CD4-positive, alpha-beta T cell treated with Interleukin-6 for 4 hours (primary cell): ENCODE measurements around the gene CBY2.
"Not testable (repeated sequence)": the region's sequence is repeated elsewhere in the genome, so short reads cannot be mapped to it uniquely, and the experiment has no call there.

ENCODE experiments used
- DNase-seq: peaks from one replicate; pipeline ENCODE4 v3.0.0-alpha.2; 2020; ENCODE audit warnings: mixed read lengths

Gene CBY2, protein sequence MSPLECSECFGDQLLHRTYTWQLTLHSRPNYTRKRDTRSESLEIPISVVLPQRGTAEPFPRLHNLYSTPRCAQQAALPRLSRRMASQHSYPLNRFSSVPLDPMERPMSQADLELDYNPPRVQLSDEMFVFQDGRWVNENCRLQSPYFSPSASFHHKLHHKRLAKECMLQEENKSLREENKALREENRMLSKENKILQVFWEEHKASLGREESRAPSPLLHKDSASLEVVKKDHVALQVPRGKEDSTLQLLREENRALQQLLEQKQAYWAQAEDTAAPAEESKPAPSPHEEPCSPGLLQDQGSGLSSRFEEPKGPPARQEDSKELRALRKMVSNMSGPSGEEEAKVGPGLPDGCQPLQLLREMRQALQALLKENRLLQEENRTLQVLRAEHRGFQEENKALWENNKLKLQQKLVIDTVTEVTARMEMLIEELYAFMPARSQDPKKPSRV

GRCh38 chr13:45702088-45702487, at the start of gene CBY2:
Gene CBY2 (plus strand): TSS chr13:45702320. CDS start chr13:45702391, 71 bp downstream.
- no peak for DNase-seq

DNA sequence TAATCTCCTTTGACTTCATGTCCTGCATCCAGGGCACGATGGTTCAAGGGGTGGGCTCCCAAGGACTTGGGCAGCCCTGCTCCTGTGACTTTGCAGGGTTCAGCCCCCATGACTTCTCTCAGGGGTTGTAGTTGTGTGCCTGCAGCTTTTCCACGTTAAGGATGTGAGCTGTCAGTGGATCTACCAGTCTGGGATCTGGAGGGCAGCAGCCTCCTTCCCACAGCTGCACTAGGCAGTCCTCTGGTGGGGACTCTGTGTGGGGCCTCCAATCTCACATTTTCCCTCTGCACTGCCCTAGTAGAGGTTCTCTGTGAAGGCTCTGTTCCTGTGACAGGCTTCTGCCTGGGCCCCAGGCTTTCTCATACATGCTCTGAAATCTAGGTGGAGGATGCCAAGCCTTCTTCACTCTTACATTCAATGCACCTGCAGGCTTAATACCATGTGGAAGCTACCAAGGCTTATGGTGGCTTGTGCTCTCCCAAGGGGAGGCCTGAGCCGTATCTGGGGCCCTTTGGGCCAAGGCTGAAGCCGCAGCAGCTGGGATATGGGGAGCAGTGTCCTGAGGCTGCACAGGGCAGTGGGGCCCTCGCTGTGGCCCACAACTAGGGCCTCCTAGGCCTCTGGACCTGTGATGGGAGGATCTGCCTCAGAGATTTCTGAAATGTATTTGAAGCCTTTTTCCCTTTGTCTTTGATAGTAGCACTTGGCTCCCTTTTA, 47.3 kb upstream of the CBY2 start:
- no peak for DNase-seq

DNA sequence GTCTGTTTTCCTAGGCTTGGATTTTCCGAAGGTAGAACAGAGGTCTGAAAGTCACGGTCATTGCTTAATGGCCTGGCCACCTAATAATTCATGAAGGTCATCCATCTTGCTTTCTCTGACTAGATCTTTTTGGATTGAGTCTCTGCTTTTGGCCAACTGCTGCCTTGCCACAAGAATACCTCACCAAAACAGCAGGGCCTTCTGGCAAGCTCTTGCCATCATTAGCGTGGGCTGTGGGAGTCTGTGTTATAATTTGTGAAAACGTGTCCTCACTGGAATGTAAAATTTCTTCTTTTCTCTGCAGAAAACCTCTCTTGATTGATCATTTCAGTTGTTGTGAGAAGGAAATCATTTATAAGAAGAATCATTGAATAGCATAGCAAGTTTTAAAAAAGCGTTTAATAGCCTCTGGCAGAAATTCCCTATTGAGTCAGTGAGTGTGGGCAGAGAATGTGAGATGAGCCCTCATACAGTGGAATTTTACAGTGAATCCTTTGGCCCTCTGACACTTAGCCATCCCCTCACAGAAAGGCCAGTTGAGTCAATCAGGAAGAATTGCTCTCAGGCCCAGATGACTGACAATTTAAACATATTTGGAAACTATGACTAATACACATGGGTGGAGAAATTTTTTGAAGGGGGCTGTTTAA, 43.4 kb upstream of the CBY2 start:
- no peak for DNase-seq

- no peak for DNase-seq
Measured at GRCh38 chr13:45659536-45659935, 42.6 kb upstream of the CBY2 start.

- DNase-seq, result not testable (repeated sequence)
Measured at GRCh38 chr13:45660458-45660857, 41.7 kb upstream of the CBY2 start.

- no peak for DNase-seq
Measured at GRCh38 chr13:45662162-45662561, 40.0 kb upstream of the CBY2 start.

GRCh38 chr13:45662903-45663302, 39.2 kb upstream of the CBY2 start:
- not testable (repeated sequence) for DNase-seq

- DNase-seq, result not testable (repeated sequence)
Measured at GRCh38 chr13:45669626-45670025, 32.5 kb upstream of the CBY2 start.

- no peak for DNase-seq
Measured at GRCh38 chr13:45670189-45670885, 31.8 kb upstream of the CBY2 start.

- no peak for DNase-seq
Measured at GRCh38 chr13:45674908-45675307, 27.2 kb upstream of the CBY2 start.

GRCh38 chr13:45678282-45678681, 23.8 kb upstream of the CBY2 start:
- no peak for DNase-seq

DNA sequence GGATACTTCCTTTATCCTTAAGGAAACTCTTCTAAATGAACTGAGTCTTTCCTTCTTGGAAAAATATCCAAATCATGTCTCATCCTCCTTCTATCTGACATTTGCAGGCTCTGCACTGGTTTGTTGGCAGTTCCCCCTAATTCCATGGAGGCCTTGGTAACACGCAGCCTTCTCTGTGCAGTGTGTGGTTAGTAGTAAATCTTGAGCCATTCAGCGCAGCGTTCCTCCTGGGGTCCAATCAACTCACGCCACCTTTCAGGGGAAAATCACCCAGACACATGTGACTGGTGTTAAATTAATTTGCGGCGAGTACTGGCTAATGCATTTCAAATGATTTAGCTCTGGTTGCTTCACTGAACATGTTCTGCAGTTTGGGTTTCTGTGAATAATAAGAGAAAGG, 21.0 kb upstream of the CBY2 start:
- no peak for DNase-seq

- no peak for DNase-seq
Measured at GRCh38 chr13:45682494-45683008, 19.6 kb upstream of the CBY2 start.

DNA sequence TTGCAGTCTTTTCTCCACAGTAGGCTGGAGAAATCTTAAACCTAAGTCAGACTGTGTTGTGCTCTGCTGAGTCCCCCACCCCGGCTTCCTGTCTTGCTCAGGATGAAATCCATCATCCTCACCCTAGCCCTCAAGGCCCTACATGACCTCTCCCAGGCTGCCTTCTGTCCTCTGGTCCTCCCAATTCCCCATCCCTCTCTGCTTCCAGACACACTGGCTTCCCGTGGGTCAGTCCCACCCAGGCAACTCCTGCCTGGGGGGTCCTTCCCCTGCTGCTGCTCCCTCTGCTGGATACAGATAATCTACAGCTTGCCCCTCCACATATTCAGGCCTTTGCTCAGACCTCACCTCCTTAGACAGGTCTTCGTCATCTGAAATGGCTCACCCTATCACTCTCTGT, 18.4 kb upstream of the CBY2 start:
- no peak for DNase-seq

DNA sequence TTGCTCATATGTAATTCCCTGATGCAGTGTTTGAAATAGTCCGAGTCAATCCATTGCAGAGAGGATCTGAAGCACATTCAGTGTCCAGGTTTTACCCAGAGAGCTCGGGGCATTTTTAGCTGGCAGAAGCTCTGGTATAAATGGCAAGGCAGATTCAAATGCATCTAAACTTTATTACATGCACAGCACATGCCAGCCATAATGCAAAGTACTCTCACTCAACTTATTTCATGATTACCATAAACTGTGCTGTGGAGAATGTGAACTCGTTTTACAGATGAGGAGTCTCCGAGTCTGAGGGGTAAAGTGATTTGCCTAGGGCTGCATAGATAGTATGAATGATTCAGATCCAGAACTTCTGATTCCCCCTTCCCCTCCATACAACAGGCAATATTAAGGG, 13.5 kb upstream of the CBY2 start:
- DNase-seq, result no peak

- DNase-seq, result no peak
Measured at GRCh38 chr13:45690636-45691035, 11.5 kb upstream of the CBY2 start.

DNA sequence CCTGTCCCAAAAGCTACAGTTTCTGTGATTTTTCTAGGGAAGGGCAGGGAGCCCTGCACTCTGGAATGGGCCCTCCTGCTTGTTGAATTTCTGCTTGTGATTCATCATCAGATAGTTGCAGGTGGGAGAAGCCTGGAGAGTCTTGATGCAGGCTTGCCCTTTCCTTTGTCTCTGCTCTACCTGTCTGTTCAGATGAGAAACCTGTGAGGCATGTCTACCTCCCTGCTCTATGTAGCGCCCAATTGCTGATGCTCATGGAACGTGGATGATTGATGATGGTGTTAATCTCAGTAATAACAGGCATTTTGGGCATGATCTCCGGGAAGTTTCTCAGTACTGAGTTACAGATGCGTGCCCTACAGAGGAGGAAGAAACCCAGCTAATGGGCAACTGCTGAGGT, 10.9 kb upstream of the CBY2 start:
- DNase-seq, result no peak

GRCh38 chr13:45691667-45692066, 10.5 kb upstream of the CBY2 start:
- DNase-seq, result no peak

DNA sequence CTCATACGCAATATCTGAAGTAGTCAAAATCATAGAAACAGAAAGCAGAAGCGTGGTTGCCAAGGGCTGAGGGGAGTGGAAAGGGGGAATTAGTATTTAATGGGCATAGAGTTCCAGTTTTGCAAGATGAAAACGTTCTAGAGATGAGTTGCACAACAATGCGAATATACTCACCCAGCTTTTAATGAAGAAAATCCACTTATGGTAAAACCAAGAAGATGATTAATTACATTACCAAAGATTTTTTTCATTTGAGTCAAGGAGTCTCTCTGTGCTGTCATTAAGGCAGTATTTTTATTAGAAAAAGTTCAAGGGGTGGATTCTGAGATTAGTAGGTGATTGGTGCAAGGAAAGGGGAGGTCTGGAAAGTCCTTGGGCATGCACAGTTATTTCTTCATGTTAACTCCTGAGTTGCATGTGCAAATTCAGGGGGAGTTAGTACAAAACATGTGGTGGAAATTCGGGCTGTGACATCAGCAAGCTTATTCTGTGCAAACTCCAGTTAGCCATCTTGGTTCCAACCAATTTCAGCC, 6.9 kb upstream of the CBY2 start:
- DNase-seq, result no peak

- DNase-seq, result no peak
Measured at GRCh38 chr13:45696610-45697226, 5.4 kb upstream of the CBY2 start.

DNA sequence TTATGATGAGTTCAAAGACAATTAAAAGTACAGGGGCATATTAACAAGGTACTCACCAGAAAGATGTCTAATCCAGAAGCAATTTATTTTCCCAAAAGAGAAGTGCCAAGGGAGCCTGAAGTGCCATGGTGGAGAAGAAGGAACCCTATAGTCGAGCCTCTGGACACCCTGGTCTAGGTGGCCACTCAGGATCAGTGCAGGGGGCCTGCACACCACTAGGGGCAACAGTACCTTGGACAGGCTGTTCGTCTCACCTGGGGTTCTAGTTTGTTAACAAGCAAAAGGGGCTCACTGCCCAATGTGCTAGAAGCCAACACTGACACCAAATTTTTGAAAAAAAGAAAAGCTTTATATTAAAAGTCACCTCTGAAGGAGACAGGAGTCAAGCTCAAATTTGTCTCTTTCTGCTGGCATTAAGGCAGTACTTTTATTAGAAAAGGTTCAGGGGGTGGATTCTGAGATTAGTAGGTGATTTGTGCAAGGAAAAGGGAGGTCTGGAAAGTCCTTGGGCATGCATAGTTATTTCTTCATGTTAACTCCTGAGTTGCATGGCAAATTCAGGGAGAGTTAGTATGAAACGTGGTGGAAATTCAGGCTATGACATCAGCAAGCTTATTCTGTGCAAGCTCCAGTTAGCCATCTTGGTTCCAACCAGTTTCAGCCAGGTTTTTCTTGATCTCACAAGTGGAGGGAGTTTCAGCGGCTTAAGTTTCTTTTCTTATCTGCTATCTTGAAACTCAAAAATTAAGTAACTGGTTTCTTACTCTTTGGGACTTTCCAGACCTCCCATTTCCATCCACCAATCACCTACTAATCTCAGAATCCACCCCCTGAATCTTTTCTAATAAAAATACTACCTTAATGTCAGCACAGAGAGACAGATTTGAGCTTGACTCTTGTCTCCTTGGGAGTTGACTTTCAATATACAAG, 884 bp upstream of the CBY2 start:
- no peak for DNase-seq
